ENCODE data around the gene FAM3C.

Gene FAM3C

GRCh38 chr7:121410829-121411596 is 14.9 kb upstream of the FAM3C start:
- DNase-seq (ENCODE audit: low read depth in 2 of 2): no peak

- DNase-seq (ENCODE audit: low read depth in 2 of 2): no peak
Measured at GRCh38 chr7:121406944-121407343, 10.8 kb upstream of the FAM3C start.

DNA sequence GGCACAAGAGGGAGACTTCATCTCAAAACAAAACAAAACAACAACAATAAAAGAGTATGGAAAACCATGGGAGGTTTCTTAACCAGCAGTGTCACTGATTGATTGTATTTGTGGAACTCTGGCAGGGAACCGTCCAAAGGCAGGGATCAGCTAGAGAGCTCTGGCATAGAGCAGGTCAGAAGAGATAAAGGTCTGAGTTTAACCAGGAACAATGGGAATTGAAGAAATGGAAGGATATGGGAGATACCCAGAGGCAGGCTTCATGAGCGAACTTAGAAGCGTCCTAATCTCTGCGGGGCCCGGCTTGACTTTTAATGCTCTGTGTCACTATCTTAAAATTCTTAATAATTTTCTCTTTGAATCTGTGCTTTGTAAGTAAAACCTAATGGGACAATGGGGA is 10.4 kb upstream of the FAM3C start:
- DNase-seq (ENCODE audit: low read depth in 2 of 2): no peak

GRCh38 chr7:121404348-121404747 is 8.2 kb upstream of the FAM3C start:
- no peak for DNase-seq (ENCODE audit: low read depth in 2 of 2)

DNA sequence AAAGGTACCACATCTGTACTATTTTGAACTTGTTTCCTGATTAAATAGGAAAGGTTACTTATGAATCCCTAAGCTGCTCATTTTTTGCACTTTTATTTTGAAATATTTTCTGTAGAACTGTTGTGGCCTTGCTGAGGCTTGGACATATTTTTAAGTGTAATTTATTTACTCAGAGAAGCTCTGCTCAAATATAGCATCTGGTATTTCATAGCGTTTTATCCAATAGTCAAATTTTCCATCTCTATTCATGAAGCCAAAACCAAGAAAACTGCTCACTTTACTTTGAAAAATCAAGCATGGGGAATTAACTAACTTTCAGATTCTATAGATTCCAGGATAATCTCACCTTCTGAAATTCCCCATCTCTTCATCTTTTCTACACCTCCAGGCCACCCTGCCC is 6.6 kb upstream of the FAM3C start:
- DNase-seq (ENCODE audit: low read depth in 2 of 2): no peak

DNA sequence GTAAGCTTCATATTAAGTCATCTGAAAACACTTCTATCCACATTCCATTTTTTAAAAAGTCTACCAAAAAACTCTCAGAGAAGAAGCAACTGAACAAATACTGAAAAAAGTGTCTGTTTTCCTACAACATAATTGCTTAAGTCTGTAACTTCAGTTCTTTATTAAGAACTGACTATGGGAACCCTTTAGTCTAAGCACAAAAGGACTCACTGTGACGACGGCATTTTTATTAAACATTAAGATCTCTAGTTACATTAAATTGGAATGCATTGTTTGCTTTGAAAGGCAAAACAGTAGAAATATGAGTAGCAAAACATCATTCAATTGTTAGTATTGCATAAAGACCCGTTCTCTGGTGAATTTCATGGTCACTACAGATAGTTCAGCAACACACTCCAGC is 5.8 kb upstream of the FAM3C start:
- DNase-seq (ENCODE audit: low read depth in 2 of 2): no peak

DNA sequence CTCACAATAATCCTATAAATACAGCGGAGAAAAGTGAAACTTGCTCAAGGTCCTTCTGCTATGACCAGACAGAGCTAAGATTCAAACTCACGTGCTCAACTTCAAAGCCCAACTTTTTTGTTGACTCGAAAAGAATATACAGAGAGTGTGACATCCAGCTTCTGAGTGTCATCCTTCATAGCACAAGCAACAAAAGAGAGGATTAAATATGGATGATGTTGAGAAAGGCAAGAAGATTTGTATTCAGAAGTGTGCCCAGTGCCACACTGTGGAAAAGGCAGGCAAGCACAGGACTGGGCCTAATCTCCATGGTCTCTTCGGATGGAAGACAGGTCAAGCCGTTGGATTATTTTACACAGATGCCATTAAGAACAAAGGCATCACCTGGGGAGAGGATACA is 2.1 kb upstream of the FAM3C start:
- DNase-seq (ENCODE audit: low read depth in 2 of 2): no peak

DNA sequence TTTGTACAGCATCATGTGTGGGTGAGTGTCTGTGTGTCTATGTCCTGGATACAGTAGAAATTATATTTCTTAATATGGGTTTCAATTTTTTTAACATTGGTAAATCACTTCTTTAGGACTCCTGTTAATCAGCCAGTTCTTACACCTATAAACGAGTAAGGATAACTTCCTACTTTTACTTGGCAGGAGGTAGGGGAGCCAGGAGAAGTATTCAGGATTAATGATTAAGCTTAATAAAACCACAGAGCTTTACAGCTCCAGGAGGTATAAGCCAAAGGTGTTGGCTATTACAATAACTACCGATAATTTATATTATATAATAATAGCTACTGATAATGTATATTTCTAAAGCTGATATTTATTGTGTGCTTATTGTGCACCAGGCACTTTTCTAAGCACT is 1.7 kb upstream of the FAM3C start:
- no peak for DNase-seq (ENCODE audit: low read depth in 2 of 2)

GRCh38 chr7:121397361-121397760 is 1.3 kb upstream of the FAM3C start:
- DNase-seq (ENCODE audit: low read depth in 2 of 2): no peak

- DNase-seq (ENCODE audit: low read depth in 2 of 2): peak; percentile 22 to 31
Measured at GRCh38 chr7:121395494-121395960, 581 bp downstream of the FAM3C start.

DNA sequence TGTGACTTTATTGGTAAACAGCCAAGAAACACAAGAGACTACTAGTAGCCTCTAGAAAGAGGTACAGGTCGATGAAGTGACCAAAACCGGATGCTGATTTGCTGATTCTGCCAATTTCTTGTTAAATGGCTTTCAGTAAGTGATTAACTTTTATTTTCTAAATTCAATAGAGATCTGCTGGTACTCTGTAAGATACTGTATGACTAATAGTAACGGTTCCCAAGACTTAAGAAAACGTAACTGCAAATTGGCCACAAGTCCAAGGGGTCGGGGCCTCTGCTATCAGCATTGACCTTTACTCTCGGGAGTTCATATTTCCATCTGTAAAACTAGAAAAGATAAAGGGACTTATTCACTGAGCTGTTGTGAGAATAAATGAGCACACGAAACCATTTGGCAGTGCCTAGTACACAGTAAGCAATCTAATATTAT is 1.4 kb downstream of the FAM3C start:
- DNase-seq (ENCODE audit: low read depth in 2 of 2): no peak

DNA sequence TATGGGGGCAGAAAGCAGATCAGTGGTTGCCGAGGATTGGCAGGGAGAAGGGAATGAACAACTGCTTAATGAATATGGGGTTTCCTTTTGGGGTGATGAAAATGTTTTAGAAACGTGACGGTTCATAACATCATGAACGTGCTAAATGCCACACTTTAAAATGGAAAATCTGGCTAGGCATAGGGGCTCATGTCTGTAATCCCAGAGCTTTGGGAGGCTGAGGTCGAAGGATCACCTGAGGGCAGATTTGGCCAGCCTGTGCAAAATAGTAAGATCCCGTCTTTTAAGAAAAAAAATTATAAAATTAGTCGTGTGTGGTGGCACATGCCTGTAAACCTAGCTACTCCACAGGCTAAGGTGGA is 3.1 kb downstream of the FAM3C start:
- no peak for DNase-seq (ENCODE audit: low read depth in 2 of 2)

DNA sequence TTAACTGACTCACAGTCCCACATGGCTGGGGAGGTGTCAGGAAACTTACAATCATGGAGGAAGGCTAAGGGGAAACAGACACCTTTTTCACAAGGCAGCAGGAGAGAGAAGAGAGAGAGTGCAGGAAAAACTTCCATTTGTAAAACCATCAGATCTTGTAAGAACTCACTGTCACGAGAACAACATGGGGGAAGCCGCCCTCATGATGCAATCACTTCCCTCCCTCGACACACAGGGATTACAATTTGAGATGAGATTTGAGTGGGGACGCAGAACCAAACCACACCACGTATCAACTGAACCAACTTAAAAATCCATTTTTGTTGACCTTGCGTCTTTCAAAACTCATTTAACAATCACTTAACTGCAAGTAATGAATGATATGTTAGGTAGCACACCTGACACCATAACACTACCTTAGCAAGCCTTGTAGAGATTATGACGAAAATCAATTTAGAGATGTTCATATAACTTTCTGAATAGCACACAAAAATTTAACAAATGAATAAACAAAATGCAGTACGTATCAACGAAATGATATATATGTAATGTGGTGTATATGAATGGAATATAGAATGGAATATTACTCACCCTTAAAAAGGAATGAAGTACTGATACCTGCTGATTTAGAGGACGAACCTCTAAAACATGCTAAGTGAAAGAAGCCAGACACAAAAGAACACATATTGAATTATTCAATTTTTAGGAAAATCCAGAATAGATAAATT is 3.7 kb downstream of the FAM3C start:
- no peak for DNase-seq (ENCODE audit: low read depth in 2 of 2)

GRCh38 chr7:121391686-121392085 is 4.4 kb downstream of the FAM3C start:
- DNase-seq (ENCODE audit: low read depth in 2 of 2): no peak

- no peak for DNase-seq (ENCODE audit: low read depth in 2 of 2)
Measured at GRCh38 chr7:121390617-121391016, 5.5 kb downstream of the FAM3C start.

DNA sequence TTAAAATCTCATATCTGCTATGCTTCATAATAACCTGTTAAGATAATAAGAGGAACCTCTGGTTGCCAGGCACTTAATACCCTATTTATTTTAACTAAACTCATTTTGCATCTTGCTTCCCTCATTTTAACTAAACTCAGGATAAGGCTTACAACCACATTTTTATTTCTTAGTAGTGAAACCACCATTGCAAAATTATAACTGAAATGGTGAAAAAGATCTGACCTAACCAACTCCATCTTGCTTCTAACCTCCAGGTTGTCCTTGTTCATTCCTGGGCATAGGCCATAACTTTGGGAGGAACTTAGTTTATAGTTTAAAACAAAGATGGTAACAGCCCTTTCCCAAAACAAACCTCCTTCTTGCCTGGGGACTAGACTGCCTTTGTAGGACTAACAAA is 6.0 kb downstream of the FAM3C start:
- no peak for DNase-seq (ENCODE audit: low read depth in 2 of 2)

DNA sequence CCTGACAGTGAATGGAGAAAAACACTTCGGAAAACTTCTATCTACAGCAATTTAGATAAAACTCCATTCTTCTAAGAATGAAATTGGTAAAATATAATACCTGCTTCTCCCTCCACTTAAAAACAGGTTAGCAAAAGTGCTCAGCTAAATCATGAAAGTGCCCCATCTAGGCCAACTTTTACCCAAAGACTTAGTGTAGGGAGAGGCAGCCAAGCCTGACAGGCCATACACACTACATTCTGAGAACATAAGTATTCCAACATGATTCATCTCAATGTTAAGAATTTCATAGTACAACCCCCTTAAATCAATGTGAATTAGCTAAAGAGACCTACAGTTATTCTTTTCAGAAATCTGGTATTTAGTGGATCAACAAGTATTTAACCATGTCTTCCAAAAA is 7.2 kb downstream of the FAM3C start:
- DNase-seq (ENCODE audit: low read depth in 2 of 2): no peak

- DNase-seq (ENCODE audit: low read depth in 2 of 2): no peak
Measured at GRCh38 chr7:121385800-121386179, 10.3 kb downstream of the FAM3C start.

DNA sequence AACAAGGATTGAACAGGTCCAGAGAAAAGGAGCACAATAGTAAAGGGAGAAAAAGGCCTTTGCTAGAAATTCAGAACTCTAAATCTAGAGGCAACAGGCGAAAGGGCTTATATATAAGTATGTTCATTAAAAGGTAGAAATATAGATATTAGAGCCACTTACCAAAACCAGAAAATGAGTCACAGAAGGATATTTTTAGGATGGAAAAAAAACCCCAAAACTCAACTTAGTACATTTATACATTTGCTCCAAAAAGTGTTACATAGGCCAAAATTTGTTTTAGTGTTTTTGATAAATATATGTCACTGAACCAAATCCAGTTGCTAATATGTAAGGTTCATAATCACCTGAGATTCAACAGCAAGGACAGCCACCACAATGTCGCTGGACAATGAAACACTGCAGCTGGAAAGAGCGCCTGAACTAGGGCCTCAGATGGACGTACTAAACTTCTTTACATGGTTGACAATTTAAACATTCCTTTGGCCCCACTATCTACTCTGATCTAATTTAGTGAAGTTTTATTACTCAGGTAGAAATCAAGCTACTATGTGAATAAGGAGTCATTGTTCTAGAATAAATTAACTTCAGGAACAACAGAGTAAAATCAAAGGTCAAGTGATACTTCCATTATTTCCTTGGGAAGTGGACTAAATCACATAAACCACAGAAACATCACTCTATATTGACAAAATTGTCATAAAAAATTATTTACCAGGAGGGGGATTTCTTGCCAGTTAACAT is 10.9 kb downstream of the FAM3C start:
- DNase-seq (ENCODE audit: low read depth in 2 of 2): no peak

GRCh38 chr7:121384265-121384664 is 11.8 kb downstream of the FAM3C start:
- DNase-seq (ENCODE audit: low read depth in 2 of 2): no peak

- DNase-seq (ENCODE audit: low read depth in 2 of 2): no peak
Measured at GRCh38 chr7:121383235-121383910, 12.7 kb downstream of the FAM3C start.

GRCh38 chr7:121382473-121382872 is 13.6 kb downstream of the FAM3C start:
- no peak for DNase-seq (ENCODE audit: low read depth in 2 of 2)
